GM12872 (cell line): Measurements from ENCODE around the gene PFDN5.

Source experiments
- CTCF ChIP-seq: IDR thresholded peaks from 3 replicates; pipeline ENCODE4 v1.5.1; 2011; ENCODE audit warnings: low read depth, mild to moderate bottlenecking, low read length, moderate library complexity; ENCODE audit not compliant: insufficient read depth

PFDN5 gene

GRCh38 chr12:53300187-53300586, 4.8 kb downstream of the PFDN5 start:
- TF ChIP-seq CTCF = no peak

GRCh38 chr12:53302903-53303302, 7.6 kb downstream of the PFDN5 start:
- no peak for TF ChIP-seq CTCF

- no peak for TF ChIP-seq CTCF
These were observed 11.5 kb downstream of the PFDN5 start for GRCh38 chr12:53306826-53307225.

- no peak for TF ChIP-seq CTCF
These were observed 12.9 kb downstream of the PFDN5 start for GRCh38 chr12:53308276-53308675.

- TF ChIP-seq CTCF = no peak
These were observed 18.7 kb downstream of the PFDN5 start for GRCh38 chr12:53313996-53314395.

- no peak for TF ChIP-seq CTCF
These were observed 25.2 kb downstream of the PFDN5 start for GRCh38 chr12:53320352-53321195.

- no peak for TF ChIP-seq CTCF
These were observed 28.9 kb downstream of the PFDN5 start for GRCh38 chr12:53324113-53324778.
